GM19467 (cell line): ENCODE results near the gene CNNM4.
A peak's percentile ranks its signal among the peaks of the same experiment; 100 is the strongest.

Experiments
- ATAC-seq: cut with Tn5 transposase; IDR thresholded peaks from one replicate; pipeline ENCODE4 v1.9.1; 2021; ENCODE audit warnings: mild to moderate bottlenecking, moderate library complexity; ENCODE audit not compliant: unreplicated experiment

The CNNM4 gene

GRCh38 chr2:96853321-96853720 is 92.6 kb downstream of the CNNM4 start:
- no peak for ATAC-seq

- peak; percentile 1 for ATAC-seq
These were observed 96.3 kb downstream of the CNNM4 start for GRCh38 chr2:96856776-96857666.

DNA sequence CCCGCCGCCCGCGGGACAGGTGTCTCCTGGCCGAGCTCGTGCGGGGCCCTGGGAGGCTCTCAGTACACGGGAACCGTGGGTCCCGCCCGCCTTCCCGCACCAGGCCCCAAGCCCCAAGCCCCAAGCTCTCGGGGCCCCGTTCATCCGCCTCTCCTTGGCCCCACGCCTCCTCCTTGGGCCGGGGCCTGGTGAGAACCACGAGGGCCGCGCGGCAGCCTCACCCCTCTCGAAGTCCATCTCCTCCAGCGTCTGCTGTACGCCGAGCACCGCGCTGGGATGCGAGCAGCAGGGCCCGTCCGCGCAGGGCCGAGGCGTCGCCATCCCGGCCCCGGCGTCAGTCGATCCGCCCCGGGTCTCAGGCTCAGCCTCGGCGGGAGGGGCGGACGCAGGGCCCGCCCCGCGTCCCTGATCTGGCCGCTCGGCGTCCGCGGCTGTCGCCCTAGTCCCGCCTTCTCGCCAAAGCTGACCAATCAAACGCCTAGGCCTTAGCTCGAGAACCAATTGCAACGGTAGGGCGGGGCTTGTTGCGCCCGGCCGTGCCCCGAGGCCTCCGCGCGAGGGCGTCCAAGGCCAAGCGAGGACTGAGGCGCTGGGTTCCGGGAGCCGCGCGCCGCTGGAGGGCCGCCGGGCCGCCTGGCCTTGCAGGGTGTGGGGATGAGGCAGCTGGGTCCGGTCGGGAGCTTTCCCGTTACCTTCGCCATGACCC is 97.1 kb downstream of the CNNM4 start, which contains the start of gene ANKRD39:
Gene ANKRD39, minus strand, starts transcription at position 350 of the 706 bp plus-strand sequence. Its CDS starts 29 bp downstream, at position 321.
- peak; percentile 91 for ATAC-seq

DNA sequence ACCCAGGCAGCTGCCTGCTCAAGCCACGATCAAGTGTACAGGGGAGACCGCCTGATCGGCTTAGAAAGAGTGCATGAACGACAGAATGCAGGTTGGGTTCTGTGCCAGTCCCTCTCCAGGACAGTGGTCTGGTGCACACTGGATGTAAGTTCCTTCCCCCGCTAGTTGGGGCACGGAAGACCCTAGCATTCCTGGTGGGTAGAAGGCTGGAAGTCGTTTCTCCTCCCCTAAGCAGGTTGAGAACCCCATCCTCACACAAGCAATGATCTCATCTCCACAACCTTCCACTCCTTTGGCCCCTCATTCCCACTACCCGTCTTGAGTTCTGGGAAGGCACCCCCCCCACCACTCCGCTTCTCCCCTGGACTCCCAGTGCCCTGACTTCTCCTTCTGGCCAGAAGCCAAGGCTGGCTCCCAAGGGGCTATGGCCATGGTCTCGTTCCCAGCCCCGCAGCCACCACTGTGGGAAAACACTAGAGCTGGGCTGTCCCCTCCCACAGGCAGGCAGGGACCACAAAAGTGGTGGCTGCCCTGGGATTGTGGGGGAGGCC is 98.5 kb downstream of the CNNM4 start:
- no peak for ATAC-seq

DNA sequence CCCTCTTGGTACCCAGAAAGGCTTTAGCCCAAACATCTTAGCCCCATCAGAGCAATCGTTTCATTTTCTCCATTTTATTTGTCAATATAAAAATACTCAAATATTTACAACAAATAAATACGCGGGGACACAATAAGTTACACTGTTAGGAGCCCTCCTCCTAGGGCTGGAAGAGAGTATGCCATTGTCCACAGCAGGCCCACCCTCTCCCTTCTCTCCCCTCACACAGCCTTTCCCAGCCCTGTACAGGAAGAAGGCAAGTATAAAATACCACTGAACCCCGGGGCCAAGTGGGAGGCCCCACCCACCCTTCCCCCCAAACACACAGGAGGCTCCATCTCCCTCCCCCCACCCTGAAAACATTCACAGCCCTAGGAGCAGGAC is 99.0 kb downstream of the CNNM4 start:
- ATAC-seq: no peak

GRCh38 chr2:96860065-96861029 is 99.6 kb downstream of the CNNM4 start:
- no peak for ATAC-seq

GRCh38 chr2:96861074-96861473 is 100.4 kb downstream of the CNNM4 start:
- no peak for ATAC-seq
